ENCODE data around the gene NOXA1. TPM values are rescaled to one million over a fixed set of nuclear protein-coding genes. Genes with fewer than 3 reads are reported as not detected.

NOXA1 gene
- total RNA-seq, 3 donors from 2014 or later = 2.9 to 13.8 (median 4.6) TPM

DNA sequence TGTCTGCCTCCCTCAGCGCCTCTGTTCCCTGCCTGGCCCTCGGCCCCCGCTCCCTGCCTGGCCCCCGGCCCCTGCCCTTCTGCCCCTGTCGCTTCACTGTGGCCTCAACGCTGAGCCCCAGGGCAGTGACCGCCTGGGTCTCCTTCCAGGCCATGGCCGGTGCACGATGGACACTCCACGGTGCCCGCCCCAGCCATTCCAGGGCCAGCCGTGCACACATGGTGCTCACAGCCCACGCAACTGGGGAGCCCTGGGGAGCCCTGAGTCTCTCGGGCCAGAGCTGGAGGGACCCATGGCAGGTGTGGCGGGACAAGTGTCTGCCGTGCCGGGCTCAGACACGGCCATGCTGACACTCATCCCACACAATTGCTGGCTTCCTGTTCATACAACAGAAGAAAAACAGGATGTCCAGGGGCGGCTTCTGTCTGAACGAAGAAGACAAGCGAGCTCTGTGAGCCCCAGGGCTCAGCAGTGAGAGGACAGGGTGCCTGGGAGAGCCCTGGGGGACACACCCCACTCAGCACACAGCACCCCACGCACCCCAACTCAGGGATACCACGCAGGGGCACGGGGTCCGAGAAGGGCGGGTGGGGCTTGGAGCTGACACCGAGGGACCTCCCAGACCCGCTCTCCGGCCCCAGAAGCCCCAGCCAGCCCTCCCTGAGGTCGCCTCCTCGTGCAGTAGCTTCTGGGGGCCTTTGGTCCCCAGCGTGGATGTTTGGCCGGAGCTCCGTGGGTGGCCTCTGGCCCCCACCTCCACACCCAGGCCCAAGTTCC lies 35.9 kb upstream of the NOXA1 start:
- no peak for DNase-seq (ENCODE audit: low spot score in 2 of 2)
- H3K4me1 ChIP-seq = no peaks in the 10 kb centered on the region
- no peaks in the 10 kb centered on the region for H3K36me3 ChIP-seq
- intact Hi-C loops (cut with DNase I; ENCODE audit: low total_unique reads) = no loop called here
- H3K4me3 ChIP-seq = no peak overlapping the region
- TF ChIP-seq POLR2A (IDR thresholded peaks at IDR 0.05) = no peak
- TF ChIP-seq, protein P1, sequence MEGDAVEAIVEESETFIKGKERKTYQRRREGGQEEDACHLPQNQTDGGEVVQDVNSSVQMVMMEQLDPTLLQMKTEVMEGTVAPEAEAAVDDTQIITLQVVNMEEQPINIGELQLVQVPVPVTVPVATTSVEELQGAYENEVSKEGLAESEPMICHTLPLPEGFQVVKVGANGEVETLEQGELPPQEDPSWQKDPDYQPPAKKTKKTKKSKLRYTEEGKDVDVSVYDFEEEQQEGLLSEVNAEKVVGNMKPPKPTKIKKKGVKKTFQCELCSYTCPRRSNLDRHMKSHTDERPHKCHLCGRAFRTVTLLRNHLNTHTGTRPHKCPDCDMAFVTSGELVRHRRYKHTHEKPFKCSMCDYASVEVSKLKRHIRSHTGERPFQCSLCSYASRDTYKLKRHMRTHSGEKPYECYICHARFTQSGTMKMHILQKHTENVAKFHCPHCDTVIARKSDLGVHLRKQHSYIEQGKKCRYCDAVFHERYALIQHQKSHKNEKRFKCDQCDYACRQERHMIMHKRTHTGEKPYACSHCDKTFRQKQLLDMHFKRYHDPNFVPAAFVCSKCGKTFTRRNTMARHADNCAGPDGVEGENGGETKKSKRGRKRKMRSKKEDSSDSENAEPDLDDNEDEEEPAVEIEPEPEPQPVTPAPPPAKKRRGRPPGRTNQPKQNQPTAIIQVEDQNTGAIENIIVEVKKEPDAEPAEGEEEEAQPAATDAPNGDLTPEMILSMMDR (IDR thresholded peaks at IDR 0.05) = no peak
- no peak for TF ChIP-seq POLR2AphosphoS5 (IDR thresholded peaks at IDR 0.05)
- H3K27ac ChIP-seq = peak overlapping the region in 1 of 2 donors; percentile 63
- no peaks in the 10 kb centered on the region for H3K9me3 ChIP-seq
- H3K27me3 ChIP-seq = no peaks in the 10 kb centered on the region

DNA sequence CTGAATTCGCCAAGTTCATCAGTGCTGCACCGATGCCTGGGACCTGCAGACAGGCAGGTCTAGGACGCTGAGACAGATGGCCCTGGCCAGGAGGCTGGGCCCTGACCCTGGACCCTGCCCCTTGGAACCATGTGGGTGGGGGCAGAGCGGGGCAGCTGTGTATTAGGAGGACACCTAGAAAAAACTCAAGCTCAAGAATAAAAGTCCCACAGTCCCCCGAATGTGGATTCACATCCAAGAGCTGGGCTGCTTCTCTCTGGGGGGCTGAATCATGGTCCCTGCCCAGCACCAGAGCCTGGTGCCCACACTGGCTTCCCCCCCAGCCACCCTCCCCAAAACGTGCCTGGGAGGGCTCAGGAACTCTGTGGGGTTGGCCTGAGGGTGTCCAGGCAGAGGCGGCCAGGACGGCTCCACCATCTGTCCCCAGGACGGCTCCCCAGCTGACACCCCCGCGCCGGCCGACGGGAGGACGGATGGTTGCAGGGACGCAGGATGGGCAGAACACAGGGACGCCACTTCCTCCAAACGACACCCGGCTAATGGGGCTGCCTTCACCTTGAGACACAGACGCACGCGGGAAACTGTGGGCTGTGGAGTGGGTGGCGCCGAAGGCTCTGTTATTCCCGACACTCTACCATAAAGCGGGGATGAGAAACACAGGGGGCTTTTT lies 35.2 kb upstream of the NOXA1 start:
- intact Hi-C loops (cut with DNase I; ENCODE audit: low total_unique reads) = no loop called here
- no peaks in the 10 kb centered on the region for H3K4me1 ChIP-seq
- H3K27me3 ChIP-seq = no peaks in the 10 kb centered on the region
- H3K36me3 ChIP-seq = no peaks in the 10 kb centered on the region
- H3K9me3 ChIP-seq = no peaks in the 10 kb centered on the region
- no peak for TF ChIP-seq POLR2A (IDR thresholded peaks at IDR 0.05)
- no peak for TF ChIP-seq POLR2AphosphoS5 (IDR thresholded peaks at IDR 0.05)
- TF ChIP-seq, protein P1 (IDR thresholded peaks at IDR 0.05) = no peak
- DNase-seq (ENCODE audit: low spot score in 2 of 2) = no peak
- H3K27ac ChIP-seq = peak overlapping the region in 1 of 2 donors; percentile 63
- no peak overlapping the region for H3K4me3 ChIP-seq

DNA sequence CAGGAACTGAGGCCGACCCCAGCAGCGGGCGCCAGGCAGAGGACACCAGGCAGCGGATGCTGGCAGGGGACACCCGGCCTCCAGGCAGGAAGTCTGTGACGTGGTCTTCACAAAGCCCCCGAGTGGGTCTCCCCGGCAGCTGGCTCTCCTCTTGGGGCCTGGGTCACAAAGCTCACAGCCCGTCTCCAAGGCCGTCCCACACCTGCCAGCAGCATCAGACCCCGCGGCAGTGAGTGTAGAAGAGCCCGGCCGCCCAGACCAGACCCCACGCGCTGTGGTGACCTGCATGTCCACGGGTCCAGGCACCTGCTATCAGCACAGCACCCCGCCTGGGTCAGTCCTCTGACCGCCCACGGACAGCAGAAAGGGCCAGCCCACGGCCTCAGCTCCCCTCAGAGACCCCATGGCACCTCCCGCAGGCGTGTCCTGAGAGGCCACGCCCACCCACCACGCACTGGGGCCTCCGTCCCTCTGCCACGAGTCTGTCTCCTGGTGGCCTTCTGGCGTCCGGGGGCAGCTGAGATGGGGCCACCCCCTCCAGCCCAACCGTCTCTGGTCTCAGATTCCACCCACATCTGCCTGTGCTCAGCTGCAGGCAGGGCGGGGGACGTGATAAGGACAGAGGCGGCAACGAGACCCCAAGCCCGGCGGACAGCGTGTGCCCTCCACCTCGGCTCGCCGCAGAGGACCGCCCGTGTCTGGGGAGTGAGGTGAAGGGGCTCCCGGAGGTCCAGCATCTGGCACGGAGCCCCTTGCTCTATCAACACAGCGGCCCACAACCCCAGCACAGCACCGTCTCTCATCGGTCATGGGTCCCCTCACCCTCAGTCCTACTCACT lies 34.4 kb upstream of the NOXA1 start:
- Histone ChIP-seq H3K4me1 (no peaks in the 10 kb centered on the region), H3K4me3 (no peak overlapping the region), H3K27ac (peak overlapping the region in 1 of 2 donors; percentile 63), H3K36me3 (no peaks in the 10 kb centered on the region), H3K27me3 (no peaks in the 10 kb centered on the region), H3K9me3 (no peaks in the 10 kb centered on the region)
- TF ChIP-seq POLR2A (IDR thresholded peaks at IDR 0.05) = no peak
- no peak for TF ChIP-seq POLR2AphosphoS5 (IDR thresholded peaks at IDR 0.05)
- TF ChIP-seq, protein P1 (IDR thresholded peaks at IDR 0.05) = no peak
- DNase-seq (ENCODE audit: low spot score in 2 of 2) = no peak
- intact Hi-C loops (cut with DNase I; ENCODE audit: low total_unique reads) = no loop called here

DNA sequence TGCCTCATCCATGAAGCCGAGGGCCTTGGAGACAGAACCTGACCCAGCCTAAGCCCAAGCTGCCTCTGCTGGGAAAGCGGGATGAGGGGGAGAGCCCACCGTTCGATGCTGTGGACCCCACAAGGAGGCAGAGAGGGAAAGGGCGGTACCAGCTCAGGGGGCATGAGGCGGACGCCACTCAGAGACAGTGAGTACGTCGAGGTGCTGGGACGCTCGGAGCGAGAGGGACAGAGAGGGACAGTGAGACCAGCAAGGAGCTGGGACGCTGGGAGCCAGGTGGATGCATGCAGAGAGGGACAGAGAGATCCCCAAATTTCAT lies 33.8 kb upstream of the NOXA1 start:
- H3K27ac ChIP-seq = no peak overlapping the region
- no peak overlapping the region for H3K4me3 ChIP-seq
- TF ChIP-seq, protein P1 (IDR thresholded peaks at IDR 0.05) = no peak
- H3K4me1 ChIP-seq = no peaks in the 10 kb centered on the region
- no peaks in the 10 kb centered on the region for H3K27me3 ChIP-seq
- H3K9me3 ChIP-seq = no peaks in the 10 kb centered on the region
- no peaks in the 10 kb centered on the region for H3K36me3 ChIP-seq
- intact Hi-C loops (cut with DNase I; ENCODE audit: low total_unique reads) = no loop called here
- no peak for DNase-seq (ENCODE audit: low spot score in 2 of 2)
